GM23338 (cell line): ENCODE measurements around the gene PGC. TPM values are rescaled to one million over a fixed set of nuclear protein-coding genes. Genes with fewer than 3 reads are reported as not detected.

ENCODE experiments used
- ATAC-seq: fragments of 200-7000 bp; cut with Tn5 transposase; 3 replicates; pipeline ENCODE4 v1.9.1; 2020
- DNase-seq: peaks from one replicate; pipeline ENCODE4 v3.0.0-alpha.2; 2015; ENCODE audit warnings: low spot score
- H2AFZ ChIP-seq: fragments of 200-600 bp; sonication (generic); 2 replicates; pipeline ENCODE4 v1.8.0; 2016; ENCODE audit warnings: antibody characterized with exemption, mild to moderate bottlenecking, moderate library complexity
- H3F3A ChIP-seq: fragments of 200-600 bp; sonication (generic); replicated peaks from 2 replicates; pipeline ENCODE4 v1.8.0; 2017; ENCODE audit warnings: antibody characterized with exemption, mixed run types, low read depth
- H3K27ac ChIP-seq: fragments of 200-600 bp; sonication (generic); 2 replicates; pipeline ENCODE4 v1.6.1; 2016; ENCODE audit warnings: low read depth
- H3K27me3 ChIP-seq: fragments of 200-600 bp; sonication (generic); 2 replicates; pipeline ENCODE4 v1.8.0; 2016; ENCODE audit warnings: mild to moderate bottlenecking, mixed run types, moderate library complexity; ENCODE audit not compliant: insufficient read depth
- H3K36me3 ChIP-seq: fragments of 200-600 bp; sonication (generic); 2 replicates; pipeline ENCODE4 v1.8.0; 2016; ENCODE audit warnings: mild to moderate bottlenecking; ENCODE audit not compliant: insufficient read depth
- H3K4me1 ChIP-seq: fragments of 200-600 bp; sonication (generic); 2 replicates; pipeline ENCODE4 v1.8.0; 2016; ENCODE audit warnings: mild to moderate bottlenecking, moderate library complexity; ENCODE audit not compliant: insufficient read depth
- H3K4me2 ChIP-seq: fragments of 200-600 bp; sonication (generic); 2 replicates; pipeline ENCODE4 v1.7.1; 2017; ENCODE audit warnings: mixed run types
- H3K4me3 ChIP-seq: fragments of 200-600 bp; sonication (generic); 2 replicates; pipeline ENCODE4 v1.6.1; 2016; ENCODE audit warnings: mixed run types
- H3K79me2 ChIP-seq: fragments of 200-600 bp; sonication (generic); replicated peaks from 2 replicates; pipeline ENCODE4 v1.8.0; 2017; ENCODE audit warnings: mild to moderate bottlenecking; ENCODE audit not compliant: insufficient read depth
- H3K9me2 ChIP-seq: fragments of 200-600 bp; sonication (generic); 2 replicates; pipeline ENCODE4 v1.8.0; 2017; ENCODE audit not compliant: insufficient read depth
- H4K20me1 ChIP-seq: fragments of 200-600 bp; sonication (generic); replicated peaks from 2 replicates; pipeline ENCODE4 v1.8.0; 2017; ENCODE audit warnings: mild to moderate bottlenecking; ENCODE audit not compliant: insufficient read depth
- H3K27ac Mint-ChIP-seq: 2 replicates; pipeline ENCODE4 v1.8.0; 2020; ENCODE audit warnings: inconsistent platforms, mild to moderate bottlenecking, moderate library complexity, mixed read lengths
- H3K27me3 Mint-ChIP-seq: 3 replicates; pipeline ENCODE4 v1.8.0; 2022; ENCODE audit warnings: low read depth, mild to moderate bottlenecking, moderate library complexity, mixed read lengths, inconsistent platforms; ENCODE audit not compliant: insufficient read depth, poor library complexity
- H3K36me3 Mint-ChIP-seq: 3 replicates; pipeline ENCODE4 v1.8.0; 2021; ENCODE audit warnings: low read depth, mild to moderate bottlenecking, inconsistent platforms, moderate library complexity, mixed read lengths
- H3K4me1 Mint-ChIP-seq: 3 replicates; pipeline ENCODE4 v1.8.0; 2020; ENCODE audit warnings: mild to moderate bottlenecking, inconsistent platforms, mixed read lengths
- H3K4me3 Mint-ChIP-seq: 3 replicates; pipeline ENCODE4 v1.8.0; 2021; ENCODE audit warnings: moderate library complexity, mild to moderate bottlenecking, inconsistent platforms, mixed read lengths
- H3K9me3 Mint-ChIP-seq: 3 replicates; pipeline ENCODE4 v1.8.0; 2020; ENCODE audit warnings: moderate library complexity, mild to moderate bottlenecking, inconsistent platforms, mixed read lengths
- CREB1 ChIP-seq: fragments of 250-450 bp; sonication (Bioruptor Pico); IDR thresholded peaks from 2 replicates; pipeline ENCODE4 v1.5.0; 2020; ENCODE audit warnings: low read depth, mild to moderate bottlenecking, moderate library complexity
- EZH2 ChIP-seq: fragments of 200-600 bp; sonication (generic); IDR thresholded peaks from one replicate; pipeline ENCODE4 v1.8.0; 2017; ENCODE audit warnings: antibody characterized with exemption, mild to moderate bottlenecking, low read depth; ENCODE audit not compliant: unreplicated experiment
- EZH2phosphoT487 ChIP-seq: fragments of 200-600 bp; sonication (generic); IDR thresholded peaks from one replicate; pipeline ENCODE4 v1.8.1; 2018; ENCODE audit warnings: antibody characterized with exemption; ENCODE audit not compliant: unreplicated experiment
- NANOG ChIP-seq: IDR thresholded peaks from 2 replicates; pipeline ENCODE4 v1.6.1; 2016; ENCODE audit warnings: antibody characterized with exemption, borderline replicate concordance
- POLR2AphosphoS5 ChIP-seq: IDR thresholded peaks from 2 replicates; pipeline ENCODE4 v1.6.1; 2016; ENCODE audit warnings: antibody characterized with exemption, low read depth
- STAT1 ChIP-seq: IDR thresholded peaks from one replicate; pipeline ENCODE4 v1.6.1; 2016; ENCODE audit warnings: antibody characterized with exemption; ENCODE audit not compliant: unreplicated experiment
- ZNF114 ChIP-seq: fragments of 250-450 bp; sonication (Bioruptor Pico); IDR thresholded peaks from 2 replicates; pipeline ENCODE4 v1.5.0; 2020; ENCODE audit warnings: mild to moderate bottlenecking, moderate library complexity
- ZNF331 ChIP-seq: fragments of 250-450 bp; sonication (Bioruptor Pico); IDR thresholded peaks from 2 replicates; pipeline ENCODE4 v1.5.0; 2020; ENCODE audit warnings: low read depth, mild to moderate bottlenecking, moderate library complexity
- polyA plus RNA-seq: library from polyadenylated mRNA; unstranded; fragments of >200 nt; fragmentation: Nextera tagmentation; extraction: Ambion mirVana; gene quantifications from 2 replicates; pipeline ENCODE4 v1.2.1, GENCODE V29; 2016
- total RNA-seq: library from RNA; depleted of rRNA; stranded (reverse); fragments of >200 nt; shearing (Covaris generic); gene quantifications from 2 replicates; pipeline ENCODE4 v1.2.3, GENCODE V29; 2014
- TF ChIP-seq, protein P1 (sequence below): fragments of 250-450 bp; sonication (Bioruptor Pico); IDR thresholded peaks from 2 replicates; pipeline ENCODE4 v1.5.0; 2020; ENCODE audit warnings: mild to moderate bottlenecking, moderate library complexity
- TF ChIP-seq, protein P2 (sequence below): IDR thresholded peaks from 2 replicates; pipeline ENCODE4 v1.6.1; 2016; ENCODE audit warnings: antibody characterized with exemption
- TF ChIP-seq, protein P3 (sequence below): IDR thresholded peaks from one replicate; pipeline ENCODE4 v1.6.1; 2018; ENCODE audit warnings: antibody characterized with exemption; ENCODE audit not compliant: unreplicated experiment
- TF ChIP-seq, protein P4 (sequence below), 2 experiments: fragments of 200-600 bp in 1 of 2; sonication (generic) in 1 of 2; conservative IDR thresholded peaks; 2 replicates each; pipeline versions ENCODE4 v1.5.1 to v1.6.1; 2016 to 2017; ENCODE audit warnings: antibody characterized with exemption in 2 of 2, low read depth in 2 of 2, mild to moderate bottlenecking in 2 of 2, moderate library complexity in 1 of 2

The PGC gene
- total and polyA plus RNA-seq, 2 experiments from 2014 or later, result not detected

DNA sequence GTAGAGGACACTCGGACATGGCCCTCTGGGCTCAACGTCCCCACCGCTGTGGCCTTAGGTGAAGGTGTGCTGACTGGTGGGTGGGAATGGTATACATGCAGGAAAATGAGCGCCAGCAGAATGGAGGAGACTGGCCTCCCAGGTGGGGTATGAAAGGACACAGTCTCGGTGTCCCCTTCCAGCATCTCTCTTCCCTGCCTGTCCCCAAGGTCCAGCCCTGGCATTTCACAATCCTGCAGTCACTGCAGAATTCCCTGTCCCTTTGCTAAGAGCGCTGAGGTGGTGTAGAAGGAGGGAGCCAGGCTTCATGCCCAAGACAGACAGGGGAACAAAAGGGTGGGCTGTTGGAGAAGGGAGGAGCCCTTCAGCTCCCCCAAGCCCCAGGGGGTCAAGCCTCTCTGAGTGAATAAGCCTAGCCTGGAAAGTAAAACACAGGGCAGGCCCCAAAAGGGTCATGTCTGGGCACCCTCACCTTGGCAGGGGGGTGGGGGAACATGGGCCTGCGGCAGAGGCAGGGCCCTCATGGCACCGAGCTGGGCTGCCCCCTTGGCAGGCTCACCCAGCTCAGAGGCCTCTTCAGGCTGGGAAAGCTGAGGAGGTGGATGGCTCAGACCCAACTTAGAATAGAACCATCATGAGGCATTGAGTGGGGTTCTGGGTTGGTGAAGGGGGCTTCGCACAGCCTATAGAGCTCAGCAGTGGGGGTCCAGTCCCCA, 35.7 kb downstream of the PGC start:
- Histone ChIP-seq H4K20me1 (no peaks in the 10 kb centered on the region), H3K9me2 (no peaks in the 10 kb centered on the region), H3F3A (no peaks in the 10 kb centered on the region), H3K27ac (no peak overlapping the region), H3K27me3 (no peaks in the 10 kb centered on the region), H3K4me2 (no peak overlapping the region), H2AFZ (no peak overlapping the region), H3K4me1 (peaks cover 6% of the 10 kb centered on the region; the same call in 1 of the 2 replicates), H3K4me3 (no peak overlapping the region), H3K79me2 (no peaks in the 10 kb centered on the region), H3K36me3 (no peaks in the 10 kb centered on the region)
- Mint-ChIP-seq H3K9me3 (no peaks in the 10 kb centered on the region), H3K27me3 (peaks cover 6% of the 10 kb centered on the region), H3K4me3 (no peak overlapping the region), H3K36me3 (no peaks in the 10 kb centered on the region), H3K4me1 (peaks cover 5% of the 10 kb centered on the region), H3K27ac (no peak overlapping the region)
- DNase-seq, result no peak
- ATAC-seq, result no peak
- TF ChIP-seq, protein P1, sequence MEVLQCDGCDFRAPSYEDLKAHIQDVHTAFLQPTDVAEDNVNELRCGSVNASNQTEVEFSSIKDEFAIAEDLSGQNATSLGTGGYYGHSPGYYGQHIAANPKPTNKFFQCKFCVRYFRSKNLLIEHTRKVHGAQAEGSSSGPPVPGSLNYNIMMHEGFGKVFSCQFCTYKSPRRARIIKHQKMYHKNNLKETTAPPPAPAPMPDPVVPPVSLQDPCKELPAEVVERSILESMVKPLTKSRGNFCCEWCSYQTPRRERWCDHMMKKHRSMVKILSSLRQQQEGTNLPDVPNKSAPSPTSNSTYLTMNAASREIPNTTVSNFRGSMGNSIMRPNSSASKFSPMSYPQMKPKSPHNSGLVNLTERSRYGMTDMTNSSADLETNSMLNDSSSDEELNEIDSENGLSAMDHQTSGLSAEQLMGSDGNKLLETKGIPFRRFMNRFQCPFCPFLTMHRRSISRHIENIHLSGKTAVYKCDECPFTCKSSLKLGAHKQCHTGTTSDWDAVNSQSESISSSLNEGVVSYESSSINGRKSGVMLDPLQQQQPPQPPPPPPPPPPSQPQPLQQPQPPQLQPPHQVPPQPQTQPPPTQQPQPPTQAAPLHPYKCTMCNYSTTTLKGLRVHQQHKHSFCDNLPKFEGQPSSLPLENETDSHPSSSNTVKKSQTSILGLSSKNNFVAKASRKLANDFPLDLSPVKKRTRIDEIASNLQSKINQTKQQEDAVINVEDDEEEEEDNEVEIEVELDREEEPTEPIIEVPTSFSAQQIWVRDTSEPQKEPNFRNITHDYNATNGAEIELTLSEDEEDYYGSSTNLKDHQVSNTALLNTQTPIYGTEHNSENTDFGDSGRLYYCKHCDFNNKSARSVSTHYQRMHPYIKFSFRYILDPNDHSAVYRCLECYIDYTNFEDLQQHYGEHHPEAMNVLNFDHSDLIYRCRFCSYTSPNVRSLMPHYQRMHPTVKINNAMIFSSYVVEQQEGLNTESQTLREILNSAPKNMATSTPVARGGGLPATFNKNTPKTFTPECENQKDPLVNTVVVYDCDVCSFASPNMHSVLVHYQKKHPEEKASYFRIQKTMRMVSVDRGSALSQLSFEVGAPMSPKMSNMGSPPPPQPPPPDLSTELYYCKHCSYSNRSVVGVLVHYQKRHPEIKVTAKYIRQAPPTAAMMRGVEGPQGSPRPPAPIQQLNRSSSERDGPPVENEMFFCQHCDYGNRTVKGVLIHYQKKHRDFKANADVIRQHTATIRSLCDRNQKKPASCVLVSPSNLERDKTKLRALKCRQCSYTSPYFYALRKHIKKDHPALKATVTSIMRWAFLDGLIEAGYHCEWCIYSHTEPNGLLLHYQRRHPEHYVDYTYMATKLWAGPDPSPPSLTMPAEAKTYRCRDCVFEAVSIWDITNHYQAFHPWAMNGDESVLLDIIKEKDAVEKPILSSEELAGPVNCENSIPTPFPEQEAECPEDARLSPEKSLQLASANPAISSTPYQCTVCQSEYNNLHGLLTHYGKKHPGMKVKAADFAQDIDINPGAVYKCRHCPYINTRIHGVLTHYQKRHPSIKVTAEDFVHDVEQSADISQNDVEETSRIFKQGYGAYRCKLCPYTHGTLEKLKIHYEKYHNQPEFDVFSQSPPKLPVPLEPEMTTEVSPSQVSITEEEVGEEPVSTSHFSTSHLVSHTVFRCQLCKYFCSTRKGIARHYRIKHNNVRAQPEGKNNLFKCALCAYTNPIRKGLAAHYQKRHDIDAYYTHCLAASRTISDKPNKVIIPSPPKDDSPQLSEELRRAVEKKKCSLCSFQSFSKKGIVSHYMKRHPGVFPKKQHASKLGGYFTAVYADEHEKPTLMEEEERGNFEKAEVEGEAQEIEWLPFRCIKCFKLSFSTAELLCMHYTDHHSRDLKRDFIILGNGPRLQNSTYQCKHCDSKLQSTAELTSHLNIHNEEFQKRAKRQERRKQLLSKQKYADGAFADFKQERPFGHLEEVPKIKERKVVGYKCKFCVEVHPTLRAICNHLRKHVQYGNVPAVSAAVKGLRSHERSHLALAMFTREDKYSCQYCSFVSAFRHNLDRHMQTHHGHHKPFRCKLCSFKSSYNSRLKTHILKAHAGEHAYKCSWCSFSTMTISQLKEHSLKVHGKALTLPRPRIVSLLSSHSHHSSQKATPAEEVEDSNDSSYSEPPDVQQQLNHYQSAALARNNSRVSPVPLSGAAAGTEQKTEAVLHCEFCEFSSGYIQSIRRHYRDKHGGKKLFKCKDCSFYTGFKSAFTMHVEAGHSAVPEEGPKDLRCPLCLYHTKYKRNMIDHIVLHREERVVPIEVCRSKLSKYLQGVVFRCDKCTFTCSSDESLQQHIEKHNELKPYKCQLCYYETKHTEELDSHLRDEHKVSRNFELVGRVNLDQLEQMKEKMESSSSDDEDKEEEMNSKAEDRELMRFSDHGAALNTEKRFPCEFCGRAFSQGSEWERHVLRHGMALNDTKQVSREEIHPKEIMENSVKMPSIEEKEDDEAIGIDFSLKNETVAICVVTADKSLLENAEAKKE, result no peak
- TF ChIP-seq, protein P2, sequence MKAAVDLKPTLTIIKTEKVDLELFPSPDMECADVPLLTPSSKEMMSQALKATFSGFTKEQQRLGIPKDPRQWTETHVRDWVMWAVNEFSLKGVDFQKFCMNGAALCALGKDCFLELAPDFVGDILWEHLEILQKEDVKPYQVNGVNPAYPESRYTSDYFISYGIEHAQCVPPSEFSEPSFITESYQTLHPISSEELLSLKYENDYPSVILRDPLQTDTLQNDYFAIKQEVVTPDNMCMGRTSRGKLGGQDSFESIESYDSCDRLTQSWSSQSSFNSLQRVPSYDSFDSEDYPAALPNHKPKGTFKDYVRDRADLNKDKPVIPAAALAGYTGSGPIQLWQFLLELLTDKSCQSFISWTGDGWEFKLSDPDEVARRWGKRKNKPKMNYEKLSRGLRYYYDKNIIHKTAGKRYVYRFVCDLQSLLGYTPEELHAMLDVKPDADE, result no peak
- TF ChIP-seq ZNF114 (CRISPR knock-in tag) (no peak), ZNF331 (CRISPR knock-in tag) (no peak), NANOG (no peak), STAT1 (no peak), CREB1 (no peak), EZH2phosphoT487 (no peak), EZH2 (no peak), POLR2AphosphoS5 (no peak)
- TF ChIP-seq, protein P3, sequence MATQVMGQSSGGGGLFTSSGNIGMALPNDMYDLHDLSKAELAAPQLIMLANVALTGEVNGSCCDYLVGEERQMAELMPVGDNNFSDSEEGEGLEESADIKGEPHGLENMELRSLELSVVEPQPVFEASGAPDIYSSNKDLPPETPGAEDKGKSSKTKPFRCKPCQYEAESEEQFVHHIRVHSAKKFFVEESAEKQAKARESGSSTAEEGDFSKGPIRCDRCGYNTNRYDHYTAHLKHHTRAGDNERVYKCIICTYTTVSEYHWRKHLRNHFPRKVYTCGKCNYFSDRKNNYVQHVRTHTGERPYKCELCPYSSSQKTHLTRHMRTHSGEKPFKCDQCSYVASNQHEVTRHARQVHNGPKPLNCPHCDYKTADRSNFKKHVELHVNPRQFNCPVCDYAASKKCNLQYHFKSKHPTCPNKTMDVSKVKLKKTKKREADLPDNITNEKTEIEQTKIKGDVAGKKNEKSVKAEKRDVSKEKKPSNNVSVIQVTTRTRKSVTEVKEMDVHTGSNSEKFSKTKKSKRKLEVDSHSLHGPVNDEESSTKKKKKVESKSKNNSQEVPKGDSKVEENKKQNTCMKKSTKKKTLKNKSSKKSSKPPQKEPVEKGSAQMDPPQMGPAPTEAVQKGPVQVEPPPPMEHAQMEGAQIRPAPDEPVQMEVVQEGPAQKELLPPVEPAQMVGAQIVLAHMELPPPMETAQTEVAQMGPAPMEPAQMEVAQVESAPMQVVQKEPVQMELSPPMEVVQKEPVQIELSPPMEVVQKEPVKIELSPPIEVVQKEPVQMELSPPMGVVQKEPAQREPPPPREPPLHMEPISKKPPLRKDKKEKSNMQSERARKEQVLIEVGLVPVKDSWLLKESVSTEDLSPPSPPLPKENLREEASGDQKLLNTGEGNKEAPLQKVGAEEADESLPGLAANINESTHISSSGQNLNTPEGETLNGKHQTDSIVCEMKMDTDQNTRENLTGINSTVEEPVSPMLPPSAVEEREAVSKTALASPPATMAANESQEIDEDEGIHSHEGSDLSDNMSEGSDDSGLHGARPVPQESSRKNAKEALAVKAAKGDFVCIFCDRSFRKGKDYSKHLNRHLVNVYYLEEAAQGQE, result no peak
- TF ChIP-seq, protein P4, sequence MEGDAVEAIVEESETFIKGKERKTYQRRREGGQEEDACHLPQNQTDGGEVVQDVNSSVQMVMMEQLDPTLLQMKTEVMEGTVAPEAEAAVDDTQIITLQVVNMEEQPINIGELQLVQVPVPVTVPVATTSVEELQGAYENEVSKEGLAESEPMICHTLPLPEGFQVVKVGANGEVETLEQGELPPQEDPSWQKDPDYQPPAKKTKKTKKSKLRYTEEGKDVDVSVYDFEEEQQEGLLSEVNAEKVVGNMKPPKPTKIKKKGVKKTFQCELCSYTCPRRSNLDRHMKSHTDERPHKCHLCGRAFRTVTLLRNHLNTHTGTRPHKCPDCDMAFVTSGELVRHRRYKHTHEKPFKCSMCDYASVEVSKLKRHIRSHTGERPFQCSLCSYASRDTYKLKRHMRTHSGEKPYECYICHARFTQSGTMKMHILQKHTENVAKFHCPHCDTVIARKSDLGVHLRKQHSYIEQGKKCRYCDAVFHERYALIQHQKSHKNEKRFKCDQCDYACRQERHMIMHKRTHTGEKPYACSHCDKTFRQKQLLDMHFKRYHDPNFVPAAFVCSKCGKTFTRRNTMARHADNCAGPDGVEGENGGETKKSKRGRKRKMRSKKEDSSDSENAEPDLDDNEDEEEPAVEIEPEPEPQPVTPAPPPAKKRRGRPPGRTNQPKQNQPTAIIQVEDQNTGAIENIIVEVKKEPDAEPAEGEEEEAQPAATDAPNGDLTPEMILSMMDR (conservative IDR thresholded peaks at IDR 0.05; ENCODE audit: low read depth in 2 of 2), result no peak
